Measurements from ENCODE around the gene PARD6B. TPM values are rescaled to one million over a fixed set of nuclear protein-coding genes. Genes with fewer than 3 reads are reported as not detected.

Gene PARD6B
- total RNA-seq, 1 donor from 2014 or later: 45.7 TPM

- Histone ChIP-seq H3K9me3 (ENCODE audit: low read depth) (no peaks in the 10 kb centered on the region), H3K27ac (no peak overlapping the region), H2AFZ (replicated peaks) (peak overlapping the region; percentile 86), H3K4me3 (no peak overlapping the region), H3K79me2 (ENCODE audit: low read depth) (no peaks in the 10 kb centered on the region), H3K4me2 (no peak overlapping the region), H4K20me1 (ENCODE audit: low read depth) (no peaks in the 10 kb centered on the region), H3K27me3 (no peaks in the 10 kb centered on the region), H3K4me1 (peaks cover 3% of the 10 kb centered on the region), H3K9ac (no peak overlapping the region), H3F3A (ENCODE audit: low read depth) (peaks cover 23% of the 10 kb centered on the region), H3K36me3 (no peaks in the 10 kb centered on the region)
- Mint-ChIP-seq H3K36me3 (no peaks in the 10 kb centered on the region), H3K4me3 (no peak overlapping the region), H3K9me3 (peaks cover 2% of the 10 kb centered on the region), H3K27ac (peak overlapping the region; percentile 57), H3K27me3 (ENCODE audit: insufficient read depth, low read depth) (peaks cover 11% of the 10 kb centered on the region), H3K4me1 (peaks cover 24% of the 10 kb centered on the region)
- TF ChIP-seq, protein P1, sequence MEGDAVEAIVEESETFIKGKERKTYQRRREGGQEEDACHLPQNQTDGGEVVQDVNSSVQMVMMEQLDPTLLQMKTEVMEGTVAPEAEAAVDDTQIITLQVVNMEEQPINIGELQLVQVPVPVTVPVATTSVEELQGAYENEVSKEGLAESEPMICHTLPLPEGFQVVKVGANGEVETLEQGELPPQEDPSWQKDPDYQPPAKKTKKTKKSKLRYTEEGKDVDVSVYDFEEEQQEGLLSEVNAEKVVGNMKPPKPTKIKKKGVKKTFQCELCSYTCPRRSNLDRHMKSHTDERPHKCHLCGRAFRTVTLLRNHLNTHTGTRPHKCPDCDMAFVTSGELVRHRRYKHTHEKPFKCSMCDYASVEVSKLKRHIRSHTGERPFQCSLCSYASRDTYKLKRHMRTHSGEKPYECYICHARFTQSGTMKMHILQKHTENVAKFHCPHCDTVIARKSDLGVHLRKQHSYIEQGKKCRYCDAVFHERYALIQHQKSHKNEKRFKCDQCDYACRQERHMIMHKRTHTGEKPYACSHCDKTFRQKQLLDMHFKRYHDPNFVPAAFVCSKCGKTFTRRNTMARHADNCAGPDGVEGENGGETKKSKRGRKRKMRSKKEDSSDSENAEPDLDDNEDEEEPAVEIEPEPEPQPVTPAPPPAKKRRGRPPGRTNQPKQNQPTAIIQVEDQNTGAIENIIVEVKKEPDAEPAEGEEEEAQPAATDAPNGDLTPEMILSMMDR (IDR thresholded peaks at IDR 0.05): peak; percentile 44
- TF ChIP-seq EZH2phosphoT487 (IDR thresholded peaks at IDR 0.05): no peak
- no peak for DNase-seq (ENCODE audit: low spot score)
Measured at GRCh38 chr20:50788045-50788991, 56.9 kb downstream of the PARD6B start.

GRCh38 chr20:50789968-50790650, 58.7 kb downstream of the PARD6B start:
- Mint-ChIP-seq H3K4me1 (peaks cover 24% of the 10 kb centered on the region), H3K27me3 (ENCODE audit: insufficient read depth, low read depth) (peaks cover 11% of the 10 kb centered on the region), H3K36me3 (no peaks in the 10 kb centered on the region), H3K27ac (peak overlapping the region; percentile 92), H3K4me3 (no peak overlapping the region), H3K9me3 (no peaks in the 10 kb centered on the region)
- TF ChIP-seq EZH2phosphoT487 (IDR thresholded peaks at IDR 0.05) (no peak), EZH2 (IDR thresholded peaks at IDR 0.05) (no peak)
- TF ChIP-seq, protein P1 (IDR thresholded peaks at IDR 0.05): no peak
- Histone ChIP-seq H3K9me3 (ENCODE audit: low read depth) (no peaks in the 10 kb centered on the region), H3K27ac (no peak overlapping the region), H3F3A (ENCODE audit: low read depth) (peaks cover 36% of the 10 kb centered on the region), H2AFZ (replicated peaks) (peak overlapping the region; percentile 35), H3K9ac (no peak overlapping the region), H3K79me2 (ENCODE audit: low read depth) (no peaks in the 10 kb centered on the region), H3K4me3 (no peak overlapping the region), H3K27me3 (no peaks in the 10 kb centered on the region), H3K36me3 (no peaks in the 10 kb centered on the region), H3K4me1 (peaks cover 8% of the 10 kb centered on the region), H4K20me1 (ENCODE audit: low read depth) (no peaks in the 10 kb centered on the region), H3K4me2 (no peak overlapping the region)
- no peak for DNase-seq (ENCODE audit: low spot score)

DNA sequence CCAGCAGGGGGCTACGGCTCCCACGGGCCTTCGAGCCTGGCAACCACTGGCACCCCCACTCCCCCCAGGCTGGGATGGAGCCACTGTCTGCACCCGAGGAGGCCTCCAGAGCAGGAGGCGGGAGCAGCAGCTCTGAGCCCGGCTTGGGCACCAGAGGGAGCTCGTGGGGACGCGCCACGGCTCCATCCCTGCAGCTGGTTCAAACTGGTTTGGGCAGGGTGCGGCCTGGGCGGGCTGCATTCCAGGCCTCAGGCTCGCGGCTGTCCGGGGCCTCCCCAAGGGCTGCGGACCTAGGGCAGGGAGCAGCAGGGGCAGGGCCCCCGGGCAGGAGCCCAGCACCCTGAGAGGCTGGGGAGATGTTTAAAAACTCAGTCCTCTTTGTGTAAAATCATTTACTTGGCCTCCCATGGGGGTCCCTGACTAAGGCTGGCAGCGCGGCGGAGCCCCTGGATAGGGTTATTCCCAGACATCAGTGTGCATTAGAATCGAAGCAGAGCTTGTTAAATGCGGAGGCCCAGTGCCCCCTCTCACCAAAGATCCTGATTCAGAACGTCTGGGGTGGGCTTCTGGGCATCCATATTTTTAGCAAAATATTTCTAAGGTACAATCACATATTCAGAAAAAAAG, 59.4 kb downstream of the PARD6B start:
- Mint-ChIP-seq H3K36me3 (no peaks in the 10 kb centered on the region), H3K9me3 (no peaks in the 10 kb centered on the region), H3K4me1 (peaks cover 27% of the 10 kb centered on the region), H3K27me3 (ENCODE audit: insufficient read depth, low read depth) (peaks cover 12% of the 10 kb centered on the region), H3K27ac (peak overlapping the region; percentile 92), H3K4me3 (no peak overlapping the region)
- no peaks in the 10 kb centered on the region for H4K20me1 ChIP-seq (ENCODE audit: low read depth)
- peaks cover 8% of the 10 kb centered on the region for H3K4me1 ChIP-seq
- H3K4me3 ChIP-seq: no peak overlapping the region
- no peak for TF ChIP-seq EZH2 (IDR thresholded peaks at IDR 0.05)
- TF ChIP-seq EZH2phosphoT487 (IDR thresholded peaks at IDR 0.05): no peak
- TF ChIP-seq, protein P1 (IDR thresholded peaks at IDR 0.05): peak; percentile 70
- H3F3A ChIP-seq (ENCODE audit: low read depth): peaks cover 41% of the 10 kb centered on the region
- H3K36me3 ChIP-seq: no peaks in the 10 kb centered on the region
- H3K27ac ChIP-seq: peak overlapping the region; percentile 55
- peak overlapping the region; percentile 35 for H2AFZ ChIP-seq (replicated peaks)
- peak; percentile 92 for DNase-seq (ENCODE audit: low spot score)
- H3K9me3 ChIP-seq (ENCODE audit: low read depth): no peaks in the 10 kb centered on the region
- H3K79me2 ChIP-seq (ENCODE audit: low read depth): peaks cover 5% of the 10 kb centered on the region
- H3K9ac ChIP-seq: no peak overlapping the region
- no peak overlapping the region for H3K4me2 ChIP-seq
- peaks cover 2% of the 10 kb centered on the region for H3K27me3 ChIP-seq
